HG03432 (cell line): Measurements from ENCODE around the gene PRUNE2.
A peak's percentile ranks its signal among the peaks of the same experiment; 100 is the strongest.
"Not testable (repeated sequence)": the region's sequence is repeated elsewhere in the genome, so short reads cannot be mapped to it uniquely, and the experiment has no call there.

ENCODE experiments used
- ATAC-seq: cut with Tn5 transposase; IDR thresholded peaks from one replicate; pipeline ENCODE4 v1.9.1; 2021; ENCODE audit warnings: mild to moderate bottlenecking, moderate library complexity; ENCODE audit not compliant: unreplicated experiment

PRUNE2 gene

DNA sequence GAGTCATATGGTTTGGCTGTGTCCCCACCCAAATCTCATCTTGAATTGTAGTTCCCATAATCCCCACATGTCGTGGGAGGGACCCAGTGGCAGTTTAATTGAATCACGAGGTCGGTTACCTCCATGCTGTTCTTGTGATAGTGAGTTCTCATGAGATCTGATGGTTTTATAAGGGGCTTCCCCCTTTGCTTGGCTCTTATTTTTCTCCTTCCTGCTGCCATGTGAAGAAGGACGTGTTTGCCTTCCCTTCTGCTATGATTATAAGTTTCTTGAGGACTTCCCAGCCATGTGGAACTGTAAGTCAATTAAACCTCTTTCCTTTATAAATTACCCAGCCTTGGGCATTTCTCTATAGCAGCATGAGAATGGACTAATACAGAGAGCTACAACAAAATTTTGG is 163.0 kb downstream of the PRUNE2 start:
- not testable (repeated sequence) for ATAC-seq

DNA sequence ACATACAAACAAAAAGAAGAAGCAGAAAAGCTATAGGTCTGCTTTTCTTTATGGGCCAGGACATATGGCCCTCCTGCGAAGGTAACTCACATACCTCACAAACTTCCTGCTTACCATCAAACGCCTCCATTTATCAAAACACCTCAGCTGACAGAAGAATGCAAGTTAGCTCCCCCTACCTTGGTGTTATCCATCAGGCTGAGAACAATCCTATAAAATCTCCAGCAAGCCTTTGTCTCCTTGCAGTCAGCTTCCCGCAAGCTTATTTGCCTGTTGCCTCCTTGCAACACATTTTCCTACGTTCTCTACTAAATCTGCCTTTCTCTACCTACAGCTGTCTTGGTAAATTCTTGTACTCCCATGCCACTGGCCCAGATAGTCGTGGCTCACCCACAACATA is 164.4 kb downstream of the PRUNE2 start:
- ATAC-seq, result no peak

DNA sequence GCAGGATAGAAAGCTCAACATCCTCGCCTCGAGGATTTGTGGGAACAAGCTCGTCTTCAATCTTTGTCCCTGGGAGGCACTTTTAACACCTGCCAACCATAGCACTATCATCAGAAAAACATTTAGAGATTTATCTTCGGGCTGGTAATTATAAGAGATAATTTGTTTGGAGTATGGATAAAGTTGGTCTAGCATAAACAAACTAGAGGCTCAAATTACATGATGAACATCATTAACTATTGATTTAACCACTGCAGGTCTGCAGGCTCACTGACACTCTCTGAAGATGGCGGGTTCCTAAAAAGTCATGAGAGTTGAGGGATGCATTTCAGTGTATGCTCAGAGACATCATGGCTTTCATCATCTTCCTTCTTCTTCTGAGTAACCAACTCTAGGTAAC is 167.5 kb downstream of the PRUNE2 start:
- ATAC-seq, result no peak

DNA sequence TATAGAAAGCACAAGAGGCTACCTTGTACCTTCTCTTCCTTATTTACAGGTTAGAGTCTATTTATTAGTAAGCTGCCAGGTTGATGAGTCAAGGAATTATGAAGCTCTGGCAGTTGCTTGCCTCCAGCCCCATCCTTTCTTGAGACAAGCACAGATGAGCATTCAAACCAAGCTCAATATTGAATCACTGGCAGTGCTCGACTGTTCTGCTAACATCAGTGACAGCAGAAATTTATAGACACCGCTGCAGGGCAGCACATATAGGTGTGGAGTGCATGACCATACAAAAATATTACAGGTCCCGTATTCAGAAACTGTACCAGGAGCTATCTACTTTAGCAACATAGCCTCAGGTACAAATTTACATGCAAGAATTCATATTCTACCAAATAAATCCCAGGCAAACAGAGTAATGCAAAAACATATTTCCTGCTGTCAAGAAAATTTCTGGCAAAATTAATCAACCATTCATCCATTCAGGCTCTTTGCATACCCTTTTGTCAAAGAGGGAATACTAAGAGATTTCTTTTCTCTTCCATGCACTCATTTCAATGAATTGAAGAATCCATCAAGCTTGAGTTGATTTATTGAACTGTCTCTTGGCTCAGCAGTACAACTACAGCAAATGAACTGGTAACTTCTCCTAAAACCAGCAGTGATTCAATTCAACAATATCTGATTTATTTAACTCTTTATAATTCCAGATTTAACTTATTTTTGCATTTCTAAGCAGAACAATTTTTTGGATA is 168.6 kb downstream of the PRUNE2 start:
- no peak for ATAC-seq

DNA sequence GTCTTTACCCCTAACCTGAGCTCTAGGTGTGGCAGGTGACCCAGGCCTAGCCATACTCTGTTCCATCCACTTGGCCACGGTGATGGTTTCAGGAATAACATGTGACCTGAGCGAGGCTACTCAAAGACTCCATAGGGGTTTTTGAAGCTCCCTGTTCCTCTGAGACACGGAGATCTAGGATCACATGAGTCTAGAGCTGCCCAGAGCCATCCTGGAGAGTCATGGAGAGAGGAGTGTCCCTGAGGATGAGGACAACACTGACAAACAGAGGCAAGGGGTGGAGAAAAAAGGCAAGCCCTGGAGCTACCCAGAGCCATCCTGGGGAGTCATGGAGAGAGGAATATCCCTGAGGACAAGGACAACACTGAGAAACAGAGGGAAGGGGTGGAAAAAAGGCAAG is 171.2 kb downstream of the PRUNE2 start:
- no peak for ATAC-seq

DNA sequence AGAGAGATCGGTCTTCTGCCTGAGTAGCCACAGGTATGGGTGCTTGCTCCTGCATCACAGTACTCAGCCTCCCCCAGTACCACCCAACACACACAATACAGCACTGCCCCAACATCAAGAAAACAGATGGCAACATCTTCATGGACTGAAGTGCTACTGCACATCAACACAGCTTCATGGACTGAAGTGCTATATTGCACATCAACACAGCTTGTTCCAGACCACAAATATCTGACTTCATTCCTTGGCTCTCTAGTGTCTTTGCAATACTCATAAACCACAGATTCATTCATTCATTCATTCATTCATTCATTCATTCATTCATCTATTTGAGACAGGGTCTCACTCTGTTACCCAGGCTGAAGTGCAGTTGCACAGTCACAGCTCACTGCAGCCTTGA is 172.8 kb downstream of the PRUNE2 start:
- ATAC-seq, result no peak

GRCh38 chr9:76732341-76732958 is 173.5 kb downstream of the PRUNE2 start:
- ATAC-seq, result no peak

GRCh38 chr9:76730801-76731200 is 175.1 kb downstream of the PRUNE2 start:
- no peak for ATAC-seq

DNA sequence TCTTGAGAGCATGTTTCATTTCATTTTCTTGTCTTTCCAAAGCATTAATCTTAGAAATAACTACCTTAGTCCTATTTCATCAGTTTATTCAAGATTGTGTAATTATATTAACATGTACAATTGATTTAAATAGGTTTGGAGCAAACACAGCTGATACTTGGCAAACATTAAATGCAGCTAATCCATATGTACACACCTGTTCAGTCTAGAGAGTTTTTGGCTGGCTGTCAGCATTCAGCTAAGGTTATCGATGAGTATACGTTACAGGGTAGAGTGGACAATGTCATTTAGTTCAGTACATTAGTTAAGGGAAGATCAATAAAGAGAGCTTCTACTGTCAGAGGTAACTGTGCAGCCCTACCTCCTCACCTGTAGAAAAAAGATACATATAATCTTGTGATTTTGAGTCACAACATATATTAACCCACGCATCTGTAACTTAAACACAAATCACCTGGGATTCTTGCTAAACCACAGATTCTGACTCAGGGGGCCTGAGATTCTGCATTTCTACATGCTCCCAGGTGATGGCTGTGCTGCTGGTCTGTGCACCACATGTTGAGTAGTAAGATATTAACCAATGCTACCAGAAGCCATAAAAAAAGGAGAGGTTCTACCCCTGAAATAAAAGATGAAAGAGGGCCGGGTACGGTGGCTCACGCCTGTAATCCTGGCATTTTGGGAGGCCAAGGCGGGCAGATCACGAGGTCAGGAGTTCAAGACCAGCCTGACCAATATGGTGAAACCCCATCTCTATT is 175.8 kb downstream of the PRUNE2 start:
- no peak for ATAC-seq

- no peak for ATAC-seq
These were observed 176.8 kb downstream of the PRUNE2 start for GRCh38 chr9:76729116-76729515.

DNA sequence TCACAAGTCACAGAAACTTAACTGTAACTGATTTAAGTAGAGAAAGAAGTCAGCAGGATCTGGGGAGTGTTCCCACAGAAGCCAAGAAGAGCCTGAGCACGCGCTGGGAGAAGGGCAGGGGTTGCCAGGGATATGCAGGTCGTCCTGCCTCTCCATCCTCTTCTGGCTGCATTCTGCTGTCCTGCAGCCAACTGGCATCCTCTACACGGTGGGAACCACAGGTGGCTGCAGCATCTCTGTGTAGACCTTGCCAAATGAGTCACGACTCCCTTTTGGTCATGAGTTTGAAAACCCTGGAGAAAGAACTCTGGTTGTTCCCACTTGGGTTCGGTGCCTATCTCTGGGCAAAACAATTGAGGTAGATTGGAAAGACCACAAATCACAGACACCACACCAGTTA is 180.0 kb downstream of the PRUNE2 start:
- no peak for ATAC-seq

DNA sequence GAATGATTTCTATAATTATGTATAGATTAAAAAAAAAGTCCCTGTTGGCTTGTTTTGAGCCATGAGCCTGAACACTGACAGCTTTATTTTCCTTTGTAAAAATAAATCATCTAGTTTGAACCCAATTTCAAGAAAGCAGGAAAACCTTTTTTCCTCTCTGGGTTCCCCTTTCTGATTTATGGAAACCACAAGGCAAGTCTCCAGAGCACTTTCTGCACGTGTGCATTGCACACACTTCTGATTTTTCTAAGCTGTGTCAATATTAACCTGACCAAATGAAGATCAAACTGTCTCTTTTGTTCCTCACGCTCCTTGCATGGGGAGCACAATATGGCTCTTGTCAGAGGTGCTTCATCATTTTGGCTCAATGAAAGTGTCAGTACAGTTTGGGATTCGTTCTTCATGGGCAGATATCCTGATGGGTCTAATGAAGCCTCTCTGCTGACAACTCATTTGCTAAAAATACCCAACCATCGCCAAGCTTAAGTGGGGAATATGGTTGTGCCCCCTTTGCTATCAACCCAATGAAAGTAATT is 180.8 kb downstream of the PRUNE2 start:
- no peak for ATAC-seq

- no peak for ATAC-seq
These were observed 185.7 kb downstream of the PRUNE2 start for GRCh38 chr9:76720245-76720644.

- ATAC-seq, result no peak
These were observed 187.7 kb downstream of the PRUNE2 start for GRCh38 chr9:76718166-76718565.

DNA sequence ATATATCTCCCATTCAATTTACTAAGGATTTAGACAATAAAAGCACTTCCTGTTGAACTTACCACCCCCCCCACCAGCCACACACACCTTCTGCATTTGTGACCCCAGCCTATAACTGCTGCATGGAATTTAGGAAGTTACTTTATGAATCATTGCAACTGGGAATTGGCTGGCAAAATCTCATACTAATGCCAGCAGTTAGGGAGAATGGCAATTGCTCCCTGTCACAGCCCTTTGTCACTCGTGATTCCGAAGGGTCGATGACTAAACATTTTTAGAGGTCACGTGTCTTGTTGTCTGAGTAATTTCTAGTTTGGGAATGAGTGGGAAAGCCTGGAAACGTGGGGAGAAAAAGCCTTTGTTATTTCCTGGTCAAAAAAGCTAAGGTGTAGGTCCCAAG is 188.3 kb downstream of the PRUNE2 start:
- ATAC-seq, result no peak

DNA sequence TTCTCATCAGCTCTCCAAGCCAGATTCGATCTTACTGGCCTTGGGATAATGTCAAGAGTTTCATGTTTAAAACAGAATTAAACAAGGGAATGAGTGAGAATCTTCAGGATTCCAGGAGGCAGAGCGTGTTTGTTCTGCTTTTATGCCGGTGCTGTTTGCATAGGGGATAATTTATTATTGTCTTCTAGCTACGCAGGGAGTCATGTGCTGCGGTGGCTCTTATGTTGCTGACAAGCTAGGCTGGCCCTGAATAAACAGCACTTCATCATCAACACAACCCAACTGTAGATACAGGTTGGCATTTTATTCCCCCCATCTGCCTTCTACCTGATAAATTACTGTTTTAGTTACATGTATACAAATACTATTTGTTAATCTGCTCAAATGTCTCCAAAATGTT is 188.7 kb downstream of the PRUNE2 start:
- ATAC-seq, result no peak

- ATAC-seq, result no peak
These were observed 189.7 kb downstream of the PRUNE2 start for GRCh38 chr9:76716085-76716672.

- no peak for ATAC-seq
These were observed 192.5 kb downstream of the PRUNE2 start for GRCh38 chr9:76713381-76713780.

GRCh38 chr9:76709020-76709419 is 196.9 kb downstream of the PRUNE2 start:
- no peak for ATAC-seq

- ATAC-seq, result peak; percentile 63
These were observed 198.4 kb downstream of the PRUNE2 start for GRCh38 chr9:76707510-76707909.

- ATAC-seq, result no peak
These were observed 201.2 kb downstream of the PRUNE2 start for GRCh38 chr9:76704593-76705204.
